SW 1271 (cell line): ENCODE measurements around the gene GPC3.
"Not testable (repeated sequence)": the region's sequence is repeated elsewhere in the genome, so short reads cannot be mapped to it uniquely, and the experiment has no call there.

ENCODE experiments used
- DNase-seq, 2 experiments: peaks; one replicate each; lab custom pipeline; 2025; lab: John Stamatoyannopoulos, UW

GPC3 gene

DNA sequence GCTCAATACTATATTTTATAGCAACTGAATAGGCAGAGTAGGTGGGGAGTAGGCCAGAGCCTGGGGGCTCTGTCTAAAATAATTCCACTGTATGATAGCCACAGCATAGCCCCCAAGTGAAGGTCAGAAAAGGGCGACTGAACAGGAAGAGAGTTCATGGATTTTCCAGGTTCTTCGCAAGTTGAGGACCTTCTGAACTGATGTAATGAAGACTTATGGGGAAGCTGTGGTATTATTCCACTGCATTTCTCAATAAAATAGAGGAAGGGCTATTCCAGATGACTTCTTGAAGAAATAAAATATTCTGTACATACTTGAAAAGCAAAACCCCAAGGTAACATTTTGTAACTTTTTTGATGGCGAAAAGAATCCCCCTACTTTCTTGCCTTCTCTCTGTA, 338.7 kb downstream of the GPC3 start:
- DNase-seq = no peak

DNA sequence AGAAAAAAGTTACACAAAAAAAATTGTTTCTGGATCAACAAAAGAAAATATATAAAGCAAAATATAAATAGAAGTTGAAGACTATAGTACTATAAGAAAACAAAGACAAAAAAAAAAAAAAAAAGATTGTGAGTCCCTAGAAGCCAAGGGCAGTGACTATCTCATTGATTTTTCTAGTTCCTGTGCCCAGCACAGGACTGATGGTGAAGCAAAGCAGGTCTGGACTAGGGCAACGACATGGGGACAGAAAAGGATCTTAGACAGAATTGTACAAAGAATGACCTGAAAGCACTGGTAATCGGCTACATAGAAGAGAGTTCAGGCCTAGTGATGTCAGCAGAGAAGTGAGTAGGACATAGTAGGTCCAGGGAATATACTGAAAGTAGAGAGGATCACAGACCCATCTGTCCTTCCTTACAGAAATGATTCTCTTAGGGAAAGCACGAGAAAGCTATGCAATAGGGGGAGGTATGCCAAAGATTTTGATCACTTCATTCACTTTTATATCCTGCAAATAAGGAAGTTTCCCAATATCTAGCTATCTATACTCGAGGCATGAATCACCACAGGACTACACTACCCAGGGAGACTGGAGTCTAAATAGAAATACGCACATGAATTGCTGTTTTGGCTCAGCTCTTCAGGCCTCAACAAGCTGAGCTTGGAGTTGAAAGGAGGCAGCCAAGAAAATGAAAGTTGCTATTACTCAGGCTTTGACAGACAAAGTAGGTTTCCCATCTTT, 339.2 kb downstream of the GPC3 start:
- no peak for DNase-seq

DNA sequence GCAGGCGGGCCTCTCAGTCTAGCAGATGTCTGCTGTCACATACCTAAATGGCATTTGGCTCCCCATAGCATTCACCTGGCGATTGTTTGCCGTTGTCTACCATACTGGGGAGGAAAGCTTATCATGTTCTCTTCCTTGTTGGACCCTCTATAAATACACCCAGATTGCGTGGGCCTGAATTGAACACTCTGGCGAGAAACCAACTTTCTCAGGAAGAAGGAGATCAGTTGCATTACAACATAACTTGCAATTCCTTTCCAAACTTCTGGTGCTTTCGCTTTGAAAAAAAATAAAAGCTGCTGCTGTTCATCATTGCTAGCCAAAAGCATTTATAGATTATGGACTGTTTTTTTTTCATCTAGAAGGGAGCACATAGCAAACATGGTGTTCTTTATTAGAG, 340.1 kb downstream of the GPC3 start:
- DNase-seq = no peak

DNA sequence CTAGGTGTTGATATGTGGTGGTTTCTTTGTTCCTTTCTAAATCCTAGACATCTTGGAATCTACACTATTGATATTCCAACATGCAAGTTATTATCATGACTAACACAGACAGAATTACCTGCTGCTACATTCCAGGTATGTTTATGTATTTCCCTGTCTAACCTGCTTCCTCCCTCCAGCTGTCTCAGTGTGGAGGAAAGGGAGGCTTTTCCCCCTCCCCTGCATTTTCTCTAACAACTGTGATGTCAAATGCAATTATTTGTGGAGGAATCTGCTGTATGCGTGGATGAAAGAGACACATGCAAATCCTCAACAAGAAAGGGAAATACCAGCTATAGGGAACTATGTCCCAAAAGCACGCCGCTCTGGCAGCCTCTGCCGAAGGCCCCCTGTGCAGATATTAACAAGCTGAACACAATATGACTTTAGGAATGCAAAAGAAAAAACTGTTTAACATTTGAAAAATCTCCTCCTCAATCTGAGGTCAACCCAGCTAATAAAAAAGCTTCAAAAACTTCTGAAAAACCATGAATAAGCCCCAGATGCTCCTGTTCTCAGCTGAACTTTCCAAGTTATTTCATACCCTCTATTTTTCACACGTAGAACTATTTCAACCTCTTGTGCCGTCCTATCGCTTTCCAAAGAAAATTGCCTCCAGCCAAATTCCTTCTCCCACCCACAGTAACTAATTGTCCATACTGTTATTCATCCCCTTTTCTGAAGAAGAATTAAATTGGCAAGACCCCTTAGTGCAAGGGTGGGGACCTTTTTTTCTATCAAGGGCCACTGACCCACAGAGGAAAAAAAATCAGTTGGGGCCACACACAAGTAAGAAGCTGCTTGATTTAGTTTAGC, 345.0 kb downstream of the GPC3 start:
- no peak for DNase-seq

DNA sequence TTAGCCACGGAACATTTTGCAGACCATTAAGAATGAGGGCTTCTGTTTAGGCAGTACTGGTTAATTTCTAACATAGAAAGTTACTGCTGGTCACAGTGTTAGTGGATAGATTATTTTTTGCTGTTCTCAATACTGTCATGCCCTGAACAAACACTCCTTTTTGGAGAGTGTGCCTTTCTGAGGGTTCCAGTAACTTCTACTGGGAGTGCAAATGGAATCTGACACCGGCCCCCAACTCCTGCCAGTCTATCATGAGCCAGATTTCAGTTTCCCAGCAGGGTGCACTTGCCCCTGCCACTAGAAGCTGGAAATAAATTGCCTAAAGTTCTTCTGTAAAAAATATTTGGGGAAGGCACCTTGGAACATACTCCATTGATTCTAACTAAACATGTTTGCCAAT, 345.7 kb downstream of the GPC3 start:
- no peak for DNase-seq

DNA sequence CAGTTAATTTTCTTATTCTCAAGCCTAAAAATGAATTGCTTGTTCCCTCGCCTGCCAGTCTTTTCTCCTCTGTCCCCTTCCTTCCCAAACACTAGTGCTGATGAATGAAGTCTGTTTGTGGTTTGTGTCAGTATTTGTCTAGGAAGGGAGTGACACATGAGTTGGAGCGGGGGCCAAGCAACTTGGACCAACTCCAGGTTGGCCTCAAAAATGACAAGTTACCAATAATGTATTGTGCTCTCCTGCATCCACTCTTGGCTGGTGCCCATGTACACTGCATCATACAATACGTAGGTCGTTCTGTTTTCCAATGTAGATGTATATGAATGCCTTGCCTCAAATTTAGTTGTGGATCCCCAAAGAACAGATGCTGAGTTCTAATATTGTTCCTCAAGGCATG, 347.1 kb downstream of the GPC3 start:
- no peak for DNase-seq

DNA sequence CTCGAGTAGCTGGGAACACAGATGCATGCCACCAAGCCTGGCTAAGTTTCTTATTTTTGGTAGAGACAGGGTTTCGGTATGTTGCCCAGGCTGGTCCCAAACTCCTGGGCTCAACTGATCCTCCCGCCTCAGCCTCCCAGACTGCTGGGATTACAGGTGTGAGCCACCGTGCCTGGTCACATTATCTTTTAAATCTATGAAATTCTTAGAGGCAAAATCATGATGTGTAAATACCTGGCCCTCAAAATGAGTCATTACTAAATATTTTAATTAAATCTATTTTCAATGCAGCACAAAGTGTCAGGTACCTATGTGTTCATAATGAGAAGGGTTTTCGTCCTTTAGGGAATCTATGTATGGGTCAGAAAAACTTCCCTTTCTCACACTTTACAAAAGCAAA, 347.6 kb downstream of the GPC3 start:
- no peak for DNase-seq

DNA sequence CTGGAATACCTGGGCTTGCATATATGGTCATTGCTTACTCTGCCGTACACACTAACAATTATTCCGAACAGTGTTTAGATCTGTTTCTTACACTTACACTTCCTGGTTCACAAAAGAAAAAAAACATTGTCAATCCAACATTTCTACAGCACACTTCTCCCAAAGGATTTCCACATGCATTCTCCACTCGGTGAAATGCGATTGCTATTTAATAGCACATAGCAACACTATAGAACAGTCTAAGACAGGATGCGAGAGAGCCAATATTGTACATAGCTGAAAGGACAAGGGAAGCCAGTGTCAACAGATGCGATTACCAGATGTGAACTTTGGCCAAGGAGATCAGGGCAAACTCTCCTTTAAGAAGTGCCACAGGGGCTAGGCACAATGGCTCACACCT, 349.4 kb downstream of the GPC3 start:
- DNase-seq = no peak

DNA sequence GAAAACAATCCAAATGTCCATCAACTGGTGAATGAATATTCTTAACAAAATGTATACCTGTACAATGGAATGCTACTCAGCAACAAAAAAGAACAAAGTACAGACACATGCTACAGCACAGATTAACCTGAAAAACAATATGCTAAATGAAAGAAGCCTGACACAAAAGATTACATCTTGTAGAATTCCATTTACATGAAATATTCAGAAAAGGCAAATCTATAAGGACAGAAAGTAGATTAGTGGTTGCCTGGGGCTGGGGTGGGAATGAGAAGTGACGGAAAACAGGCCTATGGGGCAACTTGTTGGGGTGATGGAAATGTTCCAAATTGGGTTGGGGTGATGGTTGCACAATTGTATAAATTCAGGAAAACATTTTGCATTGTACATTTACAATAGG, 351.0 kb downstream of the GPC3 start:
- no peak for DNase-seq

DNA sequence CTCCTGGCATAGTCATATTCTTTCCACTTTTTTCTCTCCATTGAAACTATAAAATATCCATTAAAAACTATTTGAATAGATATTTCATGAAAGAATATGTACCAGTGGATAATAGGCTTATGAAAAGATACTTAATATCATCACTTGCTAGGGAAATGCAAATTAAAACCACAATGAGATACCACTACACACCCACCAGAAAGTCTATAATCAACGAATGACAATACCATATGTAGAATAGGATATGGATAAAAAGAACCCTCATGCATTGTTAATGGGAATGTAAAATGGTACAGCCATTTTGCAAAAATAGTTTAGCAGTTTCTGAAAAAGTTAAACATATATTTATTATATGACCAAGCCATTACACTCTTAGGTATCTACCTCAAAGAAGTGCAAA, 351.4 kb downstream of the GPC3 start:
- no peak for DNase-seq

DNA sequence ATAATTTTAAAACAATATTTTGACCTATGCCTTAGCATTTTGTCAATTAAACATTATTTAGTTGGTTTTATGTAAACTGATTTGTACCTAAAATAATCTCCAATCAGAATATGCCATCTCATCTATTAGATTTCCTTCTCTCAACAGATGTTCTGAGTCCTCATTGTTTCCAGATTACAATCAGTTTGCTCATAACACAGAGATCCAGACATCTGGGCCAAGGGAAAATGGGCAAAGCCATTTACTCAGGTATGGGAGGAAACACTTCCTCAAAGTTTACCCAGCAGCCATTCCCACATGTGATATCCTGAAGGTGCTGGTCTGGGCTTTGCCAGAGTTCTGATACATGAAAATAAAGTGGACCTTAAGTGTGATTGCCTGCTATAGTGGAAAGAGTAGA, 352.2 kb downstream of the GPC3 start:
- DNase-seq = no peak

DNA sequence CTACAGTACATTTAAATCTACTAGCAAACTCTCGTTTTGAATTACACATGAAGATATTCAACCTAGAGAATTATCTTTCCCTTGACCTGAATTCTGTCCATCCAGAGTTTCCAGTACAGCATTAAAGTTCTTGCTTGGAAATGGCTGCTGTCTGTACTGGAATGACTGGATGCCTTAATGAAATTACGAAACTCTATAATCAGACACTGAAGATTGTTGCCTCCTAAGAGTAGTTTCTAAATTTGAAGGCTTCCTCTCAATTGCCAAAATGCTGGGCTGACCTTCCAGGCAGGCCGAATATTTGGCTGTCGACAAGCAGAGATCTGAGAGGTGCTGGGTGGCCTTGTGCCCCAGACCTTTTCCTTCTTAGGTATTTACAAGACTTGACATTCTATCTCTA, 355.0 kb downstream of the GPC3 start:
- no peak for DNase-seq

DNA sequence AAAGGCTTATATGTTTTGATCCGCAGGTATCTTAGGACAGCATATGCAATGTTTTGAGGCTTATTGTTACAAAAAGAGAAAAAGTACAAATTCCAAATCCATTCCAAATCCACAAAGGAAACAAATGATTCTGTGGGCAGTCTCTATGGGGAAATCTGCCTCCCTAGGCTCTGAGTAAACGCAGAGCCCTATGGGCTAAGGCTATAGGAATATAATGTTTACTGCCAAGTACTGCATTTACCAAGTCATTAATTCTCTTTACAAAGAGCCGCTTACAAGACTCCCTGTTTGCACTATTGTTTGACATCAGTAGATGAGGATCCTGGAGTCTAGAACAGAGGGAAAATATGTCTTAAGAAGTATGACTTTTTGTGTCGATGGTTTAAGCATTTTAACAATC, 357.7 kb downstream of the GPC3 start:
- no peak for DNase-seq

DNA sequence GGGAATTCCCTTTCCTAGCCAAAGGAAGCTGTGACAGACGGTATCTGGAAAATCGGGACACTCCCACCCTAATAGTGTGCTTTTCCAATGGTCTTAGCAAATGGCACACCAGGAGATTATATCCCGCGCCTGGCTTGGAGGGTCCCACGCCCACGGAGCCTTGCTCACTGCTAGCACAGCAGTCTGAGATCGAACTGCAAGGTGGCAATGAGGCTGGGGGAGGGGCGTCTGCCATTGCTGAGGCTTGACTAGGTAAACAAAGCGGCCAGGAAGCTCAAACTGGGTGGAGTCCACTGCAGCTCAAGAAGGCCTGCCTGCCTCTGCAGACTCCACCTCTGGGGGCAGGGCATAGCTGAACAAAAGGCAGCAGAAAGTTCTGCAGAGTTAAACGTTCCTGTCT, 364.0 kb downstream of the GPC3 start:
- not testable (repeated sequence) for DNase-seq

DNA sequence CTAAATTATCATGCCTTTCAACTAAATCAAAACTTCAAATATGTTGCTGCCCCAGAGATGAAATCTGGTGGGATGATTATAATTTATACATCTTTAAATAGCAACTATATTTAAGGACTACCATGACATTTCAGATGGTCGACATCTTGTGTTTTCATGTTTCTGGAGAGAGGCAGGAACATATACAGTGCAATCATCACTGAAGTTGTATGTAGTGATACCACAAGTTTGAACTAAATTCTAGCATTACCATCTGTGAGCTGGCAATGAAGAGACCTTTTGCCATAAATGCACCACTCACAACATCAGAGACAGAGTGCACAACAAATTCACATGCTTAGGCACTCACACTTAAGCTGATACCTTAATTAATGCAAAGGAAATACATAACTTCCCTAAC, 373.7 kb downstream of the GPC3 start:
- DNase-seq = no peak

DNA sequence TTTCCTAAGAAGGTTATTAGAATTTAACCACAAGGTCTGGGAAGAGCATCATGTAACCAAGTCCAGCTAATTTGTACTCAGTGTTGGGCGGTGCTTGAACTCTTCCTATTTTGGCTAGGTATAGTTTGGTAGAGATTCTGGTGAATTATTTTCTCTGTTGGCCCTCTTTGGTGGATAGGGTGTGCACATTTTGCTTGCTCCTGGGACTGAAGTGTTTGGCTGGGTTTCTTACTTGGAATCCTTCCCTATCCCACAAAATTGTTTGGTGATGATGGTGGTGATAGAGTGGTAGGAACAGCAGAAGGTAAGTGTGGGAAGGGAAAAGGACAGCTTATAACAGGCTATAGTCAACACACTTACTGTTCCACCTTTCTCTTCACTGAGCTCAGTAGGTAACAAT, 375.3 kb downstream of the GPC3 start:
- no peak for DNase-seq

DNA sequence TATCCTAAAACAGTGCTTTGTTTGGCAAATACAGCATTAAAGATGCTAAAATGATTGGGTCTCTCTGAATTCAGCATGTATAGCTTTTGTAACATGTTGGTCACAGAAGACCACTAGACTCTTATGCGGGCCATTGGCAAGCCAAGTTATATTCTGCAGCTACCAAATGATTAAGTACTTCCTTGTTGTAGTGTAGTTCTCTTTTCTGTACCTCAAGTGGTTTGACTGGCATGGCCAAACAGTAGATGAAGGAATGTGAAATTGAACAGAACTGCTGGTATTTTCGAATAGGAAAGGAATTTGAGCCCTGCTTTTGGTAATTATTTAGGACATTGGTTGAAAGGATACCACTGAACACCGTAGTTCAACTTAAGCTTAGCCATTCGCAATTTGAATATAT, 376.2 kb downstream of the GPC3 start:
- no peak for DNase-seq

DNA sequence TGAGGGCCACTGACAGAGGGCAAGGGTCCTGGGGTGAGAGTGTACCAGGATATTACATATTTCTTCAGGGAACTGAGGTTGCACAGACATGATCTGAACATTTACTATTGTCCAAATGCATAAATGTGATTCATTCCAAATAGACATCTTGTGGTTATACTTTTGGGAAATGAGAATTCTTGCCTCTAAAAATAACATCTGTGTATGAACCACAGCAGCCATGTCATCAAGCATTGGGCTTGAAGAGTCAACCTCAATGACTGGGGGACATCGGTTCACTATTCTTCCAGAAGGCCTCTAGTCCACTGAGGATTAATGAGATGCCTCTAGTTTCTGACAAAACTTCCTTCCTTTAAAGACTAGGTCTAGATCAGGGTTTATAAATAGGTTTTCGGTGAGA, 377.0 kb downstream of the GPC3 start:
- no peak for DNase-seq

DNA sequence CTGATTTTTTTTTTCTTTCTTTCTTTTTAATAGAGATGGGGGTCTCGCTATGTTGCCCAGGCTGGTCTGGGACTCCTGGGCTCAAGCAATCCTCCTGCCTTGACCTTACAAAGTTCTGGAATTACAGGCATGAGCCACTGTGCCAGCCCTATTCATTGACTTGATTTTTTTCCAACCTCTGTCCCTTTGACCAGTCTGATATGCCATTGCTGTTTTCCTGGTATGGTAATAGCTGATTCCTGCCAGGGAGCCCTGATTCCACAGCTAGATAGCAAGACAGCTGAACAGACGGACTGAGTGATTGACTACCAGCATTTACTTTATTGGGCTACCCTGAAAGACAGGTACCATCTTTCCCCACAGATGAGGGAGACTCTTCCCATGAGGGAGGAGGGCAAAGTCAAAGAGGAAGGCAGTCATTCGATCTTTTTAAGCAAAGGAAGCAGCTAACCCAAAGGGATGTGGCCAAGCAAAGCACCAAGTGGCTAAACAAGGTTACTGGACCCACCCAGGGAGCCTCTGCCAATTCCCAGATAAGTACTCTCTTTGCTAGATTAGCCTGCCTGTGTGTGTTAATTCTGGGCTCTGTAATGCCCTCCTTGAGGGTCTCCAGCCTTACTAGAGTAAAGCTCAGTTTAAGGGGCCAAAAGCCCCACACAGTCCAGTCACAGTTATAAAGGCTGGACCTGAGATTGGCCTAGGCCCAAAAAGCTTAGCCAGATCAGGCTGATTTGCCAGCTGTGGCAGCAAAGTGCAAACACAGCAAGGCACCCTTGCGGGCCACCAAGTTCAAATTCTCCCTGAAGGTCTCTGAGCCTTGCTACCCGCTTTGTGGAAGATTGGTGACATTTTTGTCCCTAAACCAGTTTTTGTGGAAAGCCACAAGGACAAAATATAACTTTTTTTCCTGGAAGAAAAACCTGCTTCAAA, 377.7 kb downstream of the GPC3 start:
- no peak for DNase-seq

DNA sequence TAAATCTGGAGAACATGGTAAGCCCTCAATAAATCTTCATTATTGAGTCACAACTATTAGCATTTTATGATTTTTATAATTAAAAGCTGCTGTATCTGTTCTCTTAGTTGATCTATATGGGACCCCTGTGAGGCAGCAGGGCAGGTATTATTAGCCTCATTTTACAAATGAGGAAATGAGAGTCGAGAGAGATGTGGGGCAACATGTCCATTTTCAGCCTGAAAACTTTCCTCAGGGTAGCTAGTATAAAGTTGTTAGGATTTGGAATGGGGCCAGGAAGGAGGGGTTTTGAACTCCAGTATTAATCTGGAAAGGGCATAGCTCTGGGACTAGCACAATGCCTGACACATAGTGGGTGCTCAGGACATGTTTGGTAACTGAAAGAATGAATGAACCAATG, 378.4 kb downstream of the GPC3 start:
- DNase-seq = no peak

DNA sequence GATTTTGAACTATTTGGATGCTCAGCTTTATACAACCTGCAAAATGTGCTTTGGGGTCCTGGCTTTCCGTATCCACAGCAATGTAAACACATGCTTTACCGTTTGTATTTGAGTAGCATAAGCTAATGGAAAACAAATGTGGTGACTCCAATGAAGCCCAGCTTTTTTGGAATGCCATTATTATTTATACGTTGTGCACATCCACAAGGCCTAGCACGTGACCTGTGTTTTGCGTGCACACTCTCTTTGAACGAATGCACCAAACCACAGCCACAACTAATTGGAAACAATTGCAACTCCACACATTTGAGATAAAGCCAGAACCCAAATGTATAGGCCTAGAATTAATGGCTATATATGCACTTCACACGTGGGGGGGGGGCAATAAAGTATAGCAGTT, 380.6 kb downstream of the GPC3 start:
- no peak for DNase-seq

DNA sequence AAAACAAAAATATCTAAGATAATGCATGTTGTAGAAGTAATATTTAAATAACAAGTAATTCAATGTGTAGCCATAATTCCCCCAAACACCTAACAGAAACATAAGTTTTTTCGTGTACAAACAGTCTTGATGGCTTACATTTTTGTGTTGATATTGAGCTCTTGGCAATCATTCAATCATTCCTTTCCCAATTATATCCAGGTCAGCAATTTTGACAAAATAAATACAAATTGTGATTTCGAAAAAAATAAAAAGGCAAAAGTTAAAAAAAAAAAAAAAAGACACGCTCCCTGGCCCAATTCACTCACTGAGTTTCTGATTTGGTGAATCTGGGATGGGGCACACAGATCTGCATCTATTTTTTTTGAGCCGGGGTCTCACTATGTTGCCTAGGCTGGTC, 382.5 kb downstream of the GPC3 start:
- no peak for DNase-seq

DNA sequence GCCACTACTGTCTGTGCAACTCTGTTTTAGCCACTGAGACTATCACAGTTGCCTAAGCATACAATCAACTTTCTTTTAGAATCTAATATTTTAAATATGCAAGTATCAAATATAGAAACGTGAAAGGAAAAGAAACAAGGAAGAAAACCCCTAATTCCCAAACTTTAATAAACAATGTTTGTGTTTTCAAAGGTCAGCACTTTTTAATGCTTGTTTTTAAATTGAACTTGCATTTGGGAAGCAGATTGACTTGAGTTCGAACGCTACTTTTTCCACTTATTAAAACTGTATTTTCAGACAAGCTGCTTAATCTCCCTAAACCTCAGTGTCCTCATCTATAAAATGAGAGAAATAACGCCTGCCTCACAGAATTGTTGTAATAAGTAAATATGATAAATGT, 384.3 kb downstream of the GPC3 start:
- no peak for DNase-seq
